OCI-LY7 (cell line): ENCODE measurements around the gene C9orf57. TPM values are rescaled to one million over a fixed set of nuclear protein-coding genes. Genes with fewer than 3 reads are reported as not detected.
"Not testable (repeated sequence)": the region's sequence is repeated elsewhere in the genome, so short reads cannot be mapped to it uniquely, and the experiment has no call there.

Source experiments
- BruUV-seq: library from RNA; stranded (reverse); fragments of 400-500 nt; replicated peaks from 2 replicates; lab custom pipeline; 2021; lab: Mats Ljungman, UMichigan
- CTCF ChIA-PET: fragments of 300-600 bp; sonication (Branson Sonifier 250); formaldehyde crosslinking; loops from one replicate; lab custom pipeline; 2022; ENCODE audit warnings: antibody characterized with exemption; ENCODE audit not compliant: unreplicated experiment; lab: Charles Lee
- POLR2A ChIA-PET: fragments of 300-600 bp; sonication (Branson Sonifier 250); formaldehyde crosslinking; loops from one replicate; lab custom pipeline; 2022; ENCODE audit warnings: antibody characterized with exemption; lab: Charles Lee
- DNase-seq: peaks from one replicate; pipeline ENCODE4 v3.0.0-alpha.2; 2015; ENCODE audit warnings: low spot score
- H2AFZ ChIP-seq: fragments of 200-600 bp; sonication (generic), shearing (Covaris generic); 2 replicates; pipeline ENCODE4 v1.6.1; 2014; ENCODE audit warnings: mild to moderate bottlenecking, antibody characterized with exemption, low read length, moderate library complexity
- H3K27ac ChIP-seq: fragments of 200-600 bp; sonication (generic); 2 replicates; pipeline ENCODE4 v1.5.1; 2014; ENCODE audit warnings: mixed run types, low read depth, mild to moderate bottlenecking, moderate library complexity, low read length, inconsistent platforms; ENCODE audit not compliant: poor library complexity, severe bottlenecking
- H3K36me3 ChIP-seq: fragments of 200-600 bp; sonication (generic); 2 replicates; pipeline ENCODE4 v1.6.1; 2014; ENCODE audit warnings: mild to moderate bottlenecking, antibody characterized with exemption, low read length, moderate library complexity, mixed read lengths; ENCODE audit not compliant: insufficient read depth
- H3K4me1 ChIP-seq: fragments of 200-600 bp; sonication (generic); 2 replicates; pipeline ENCODE4 v1.5.1; 2014; ENCODE audit warnings: mild to moderate bottlenecking, low read length; ENCODE audit not compliant: insufficient read depth, poor library complexity, severe bottlenecking
- H3K4me2 ChIP-seq: fragments of 200-600 bp; sonication (generic); 2 replicates; pipeline ENCODE4 v1.6.1; 2014; ENCODE audit warnings: mild to moderate bottlenecking, low read length
- H3K4me3 ChIP-seq: fragments of 200-600 bp; sonication (generic); 2 replicates; pipeline ENCODE4 v1.5.1; 2014; ENCODE audit warnings: mild to moderate bottlenecking, low read depth, low read length; ENCODE audit not compliant: poor library complexity, severe bottlenecking
- H3K79me2 ChIP-seq: fragments of 200-600 bp; sonication (generic); 2 replicates; pipeline ENCODE4 v1.6.1; 2016; ENCODE audit warnings: low read depth, mild to moderate bottlenecking, low read length, moderate library complexity, mixed read lengths; ENCODE audit not compliant: insufficient read depth
- H3K9me2 ChIP-seq: fragments of 200-600 bp; sonication (generic); 2 replicates; pipeline ENCODE4 v1.6.1; 2016; ENCODE audit warnings: mild to moderate bottlenecking, low read length, mixed read lengths; ENCODE audit not compliant: insufficient read depth
- H3K9me3 ChIP-seq: fragments of 200-600 bp; sonication (generic); 2 replicates; pipeline ENCODE4 v1.6.1; 2014; ENCODE audit warnings: mild to moderate bottlenecking, mixed run types, low read length, mixed read lengths
- H4K20me1 ChIP-seq: fragments of 200-600 bp; sonication (generic); 2 replicates; pipeline ENCODE4 v1.6.1; 2014; ENCODE audit warnings: mild to moderate bottlenecking, antibody characterized with exemption, low read length, moderate library complexity, mixed read lengths; ENCODE audit not compliant: insufficient read depth
- CTCF ChIP-seq: fragments of 200-600 bp; sonication (generic); conservative IDR thresholded peaks from 2 replicates; pipeline ENCODE4 v1.5.1; 2014; ENCODE audit warnings: mild to moderate bottlenecking, antibody characterized with exemption, low read length, moderate library complexity, mixed read lengths
- EZH2phosphoT487 ChIP-seq: fragments of 200-600 bp; sonication (generic); IDR thresholded peaks from 2 replicates; pipeline ENCODE4 v1.6.1; 2018; ENCODE audit warnings: low read depth, borderline replicate concordance, mild to moderate bottlenecking, mixed run types, antibody characterized with exemption, low read length, moderate library complexity, mixed read lengths
- intact Hi-C: fragments of 100-400 bp; cut with micrococcal nuclease; formaldehyde crosslinking; loops from one replicate; pipeline ENCODE4 v1.10.0; 2022; ENCODE audit not compliant: unreplicated experiment
- total RNA-seq, 2 experiments: library from RNA; depleted of rRNA in 1 of 2; stranded (reverse); fragments of >200 nt in 1 of 2; shearing (Covaris generic) in 1 of 2; gene quantifications; 2 replicates each; pipeline ENCODE4 v1.2.3, GENCODE V29; 2014 to 2022

Gene C9orf57
- total RNA-seq, 2 experiments from 2014 or later: not detected

GRCh38 chr9:72013292-72013760, 47.1 kb downstream of the C9orf57 start:
- Histone ChIP-seq H3K79me2 (no peaks in the 10 kb centered on the region), H3K9me3 (no peaks in the 10 kb centered on the region), H3K4me1 (no peaks in the 10 kb centered on the region), H2AFZ (no peak overlapping the region), H4K20me1 (no peaks in the 10 kb centered on the region), H3K4me2 (no peak overlapping the region), H3K36me3 (no peaks in the 10 kb centered on the region), H3K4me3 (no peak overlapping the region), H3K9me2 (no peaks in the 10 kb centered on the region), H3K27ac (no peak overlapping the region)
- intact Hi-C loops: no loop called here
- DNase-seq: no peak
- ChIA-PET CTCF (no interaction called here), POLR2A (interaction anchor here (0.6 kb wide), 3 partner anchors 46 to 729 kb away, joined by 3 to 4 read pairs (median 3); no protein-coding TSS in a partner anchor)
- TF ChIP-seq EZH2phosphoT487 (no peak), CTCF (no peak)
- BruUV-seq: no TSS peak

GRCh38 chr9:72012646-72013045, 47.8 kb downstream of the C9orf57 start:
- Histone ChIP-seq H3K27ac (no peak overlapping the region), H3K4me2 (no peak overlapping the region), H4K20me1 (no peaks in the 10 kb centered on the region), H3K4me1 (no peaks in the 10 kb centered on the region), H3K36me3 (no peaks in the 10 kb centered on the region), H3K9me2 (no peaks in the 10 kb centered on the region), H3K9me3 (no peaks in the 10 kb centered on the region), H3K79me2 (no peaks in the 10 kb centered on the region), H2AFZ (no peak overlapping the region), H3K4me3 (no peak overlapping the region)
- intact Hi-C loops: no loop called here
- CTCF ChIA-PET: no interaction called here
- no peak for DNase-seq
- TF ChIP-seq EZH2phosphoT487 (no peak), CTCF (no peak)
- no TSS peak for BruUV-seq
- POLR2A ChIA-PET: interaction anchor here (0.6 kb wide), 2 partner anchors 46 to 99 kb away, joined by 3 read pairs; no protein-coding TSS in a partner anchor

DNA sequence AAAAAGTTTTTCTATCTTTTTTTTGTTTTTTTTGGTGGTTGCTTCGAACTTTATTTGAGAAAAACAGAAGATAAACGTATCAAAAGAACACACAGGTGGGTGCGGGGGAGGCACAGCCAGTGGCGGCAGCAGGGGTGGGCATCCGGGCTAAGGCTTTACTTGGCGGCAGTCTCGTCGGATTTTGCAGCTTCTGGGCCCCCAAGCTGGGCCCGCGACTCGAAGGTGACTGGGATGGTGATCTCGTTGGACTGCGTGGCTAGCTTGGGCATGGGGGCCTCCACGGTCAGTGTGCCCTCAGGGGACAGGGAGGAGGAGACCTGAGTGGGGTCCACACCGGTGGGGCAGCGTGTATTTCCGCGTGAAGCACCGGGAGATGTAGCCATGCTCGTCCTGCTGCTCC, 52.7 kb downstream of the C9orf57 start:
- CTCF ChIA-PET, DNase-seq, H2AFZ ChIP-seq, H4K20me1 ChIP-seq, H3K79me2 ChIP-seq, H3K4me3 ChIP-seq, intact Hi-C loops, H3K36me3 ChIP-seq, BruUV-seq, H3K27ac ChIP-seq, H3K9me2 ChIP-seq, H3K9me3 ChIP-seq, H3K4me2 ChIP-seq, H3K4me1 ChIP-seq: not testable (repeated sequence)
- POLR2A ChIA-PET: interaction anchor here (0.7 to 0.9 kb wide), 4 partner anchors 10 to 54 kb away, joined by 3 to 4 read pairs (median 3); no protein-coding TSS in a partner anchor
